ENCODE results near the gene MSI2.

The MSI2 gene

GRCh38 chr17:57484081-57484666, 227.9 kb downstream of the MSI2 start:
- Histone ChIP-seq H2BK5ac (ENCODE audit: low read length) (no peak overlapping the region), H3K9ac (ENCODE audit: low read length) (no peak overlapping the region), H3K27me3 (ENCODE audit: insufficient read depth, low read length, poor library complexity) (no peaks in the 10 kb centered on the region), H2BK15ac (replicated peaks; ENCODE audit: low read depth) (no peak overlapping the region), H3K4ac (ENCODE audit: low read depth, low read length) (no peak overlapping the region), H3K79me1 (ENCODE audit: low read length) (peaks cover 2% of the 10 kb centered on the region), H3K4me1 (ENCODE audit: control insufficient read depth, low read depth, low read length) (peaks cover 3% of the 10 kb centered on the region), H3K4me2 (ENCODE audit: low read length) (no peak overlapping the region), H2BK120ac (ENCODE audit: low read depth, low read length) (no peak overlapping the region), H3K27ac (ENCODE audit: low read depth, low read length) (no peak overlapping the region), H3K56ac (ENCODE audit: low read length) (no peak overlapping the region), H4K8ac (ENCODE audit: low read depth, low read length) (no peak overlapping the region), H4K5ac (ENCODE audit: low read length) (no peak overlapping the region), H3K36me3 (ENCODE audit: control insufficient read depth, insufficient read depth, low read length) (no peaks in the 10 kb centered on the region), H2AK5ac (ENCODE audit: low read length) (no peak overlapping the region), H3K18ac (ENCODE audit: low read length) (no peak overlapping the region), H3K4me3 (ENCODE audit: low read length) (no peak overlapping the region), H3K79me2 (ENCODE audit: control insufficient read depth, insufficient read depth, low read length) (no peaks in the 10 kb centered on the region), H3K23ac (ENCODE audit: low read length) (no peak overlapping the region)
- DNase-seq, result no peak
- WGBS (ENCODE audit: extremely low coverage, insufficient coverage, low lambda C conversion rate), result no CpG with 5 or more reads among the region's 6 CpGs

GRCh38 chr17:57484826-57485565, 228.7 kb downstream of the MSI2 start:
- H3K4ac ChIP-seq (ENCODE audit: low read depth, low read length), result no peak overlapping the region
- no peak overlapping the region for H3K27ac ChIP-seq (ENCODE audit: low read depth, low read length)
- H3K4me1 ChIP-seq (ENCODE audit: control insufficient read depth, low read depth, low read length), result peaks cover 3% of the 10 kb centered on the region
- no peak overlapping the region for H3K9ac ChIP-seq (ENCODE audit: low read length)
- H3K4me3 ChIP-seq (ENCODE audit: low read length), result no peak overlapping the region
- H3K56ac ChIP-seq (ENCODE audit: low read length), result no peak overlapping the region
- no peak overlapping the region for H3K18ac ChIP-seq (ENCODE audit: low read length)
- H4K5ac ChIP-seq (ENCODE audit: low read length), result no peak overlapping the region
- WGBS (ENCODE audit: extremely low coverage, insufficient coverage, low lambda C conversion rate), result no CpG with 5 or more reads among the region's 10 CpGs
- no peak for DNase-seq
- no peaks in the 10 kb centered on the region for H3K36me3 ChIP-seq (ENCODE audit: control insufficient read depth, insufficient read depth, low read length)
- no peak overlapping the region for H2BK120ac ChIP-seq (ENCODE audit: low read depth, low read length)
- H3K79me1 ChIP-seq (ENCODE audit: low read length), result peaks cover 2% of the 10 kb centered on the region
- H3K79me2 ChIP-seq (ENCODE audit: control insufficient read depth, insufficient read depth, low read length), result no peaks in the 10 kb centered on the region
- H3K4me2 ChIP-seq (ENCODE audit: low read length), result no peak overlapping the region
- H2BK15ac ChIP-seq (replicated peaks; ENCODE audit: low read depth), result no peak overlapping the region
- no peak overlapping the region for H4K8ac ChIP-seq (ENCODE audit: low read depth, low read length)
- H2BK5ac ChIP-seq (ENCODE audit: low read length), result no peak overlapping the region
- no peaks in the 10 kb centered on the region for H3K27me3 ChIP-seq (ENCODE audit: insufficient read depth, low read length, poor library complexity)
- H3K23ac ChIP-seq (ENCODE audit: low read length), result no peak overlapping the region
- no peak overlapping the region for H2AK5ac ChIP-seq (ENCODE audit: low read length)

- H2BK15ac ChIP-seq (replicated peaks; ENCODE audit: low read depth), result no peak overlapping the region
- no peaks in the 10 kb centered on the region for H3K36me3 ChIP-seq (ENCODE audit: control insufficient read depth, insufficient read depth, low read length)
- H3K23ac ChIP-seq (ENCODE audit: low read length), result no peak overlapping the region
- peaks cover 3% of the 10 kb centered on the region for H3K4me1 ChIP-seq (ENCODE audit: control insufficient read depth, low read depth, low read length)
- no peak overlapping the region for H2AK5ac ChIP-seq (ENCODE audit: low read length)
- no peak overlapping the region for H3K4me3 ChIP-seq (ENCODE audit: low read length)
- DNase-seq, result no peak
- no peak overlapping the region for H3K56ac ChIP-seq (ENCODE audit: low read length)
- no peak overlapping the region for H4K8ac ChIP-seq (ENCODE audit: low read depth, low read length)
- no CpG with 5 or more reads among the region's 4 CpGs for WGBS (ENCODE audit: extremely low coverage, insufficient coverage, low lambda C conversion rate)
- no peak overlapping the region for H2BK120ac ChIP-seq (ENCODE audit: low read depth, low read length)
- no peaks in the 10 kb centered on the region for H3K79me2 ChIP-seq (ENCODE audit: control insufficient read depth, insufficient read depth, low read length)
- no peak overlapping the region for H3K4ac ChIP-seq (ENCODE audit: low read depth, low read length)
- H2BK5ac ChIP-seq (ENCODE audit: low read length), result no peak overlapping the region
- H3K79me1 ChIP-seq (ENCODE audit: low read length), result peaks cover 2% of the 10 kb centered on the region
- H3K18ac ChIP-seq (ENCODE audit: low read length), result no peak overlapping the region
- H3K27me3 ChIP-seq (ENCODE audit: insufficient read depth, low read length, poor library complexity), result no peaks in the 10 kb centered on the region
- no peak overlapping the region for H4K5ac ChIP-seq (ENCODE audit: low read length)
- no peak overlapping the region for H3K27ac ChIP-seq (ENCODE audit: low read depth, low read length)
- no peak overlapping the region for H3K4me2 ChIP-seq (ENCODE audit: low read length)
- H3K9ac ChIP-seq (ENCODE audit: low read length), result no peak overlapping the region
Measured at GRCh38 chr17:57485566-57485865, 229.2 kb downstream of the MSI2 start.

GRCh38 chr17:57485916-57486881, 229.9 kb downstream of the MSI2 start:
- H3K36me3 ChIP-seq (ENCODE audit: control insufficient read depth, insufficient read depth, low read length), result no peaks in the 10 kb centered on the region
- H3K27ac ChIP-seq (ENCODE audit: low read depth, low read length), result no peak overlapping the region
- H3K4me1 ChIP-seq (ENCODE audit: control insufficient read depth, low read depth, low read length), result no peaks in the 10 kb centered on the region
- H4K8ac ChIP-seq (ENCODE audit: low read depth, low read length), result no peak overlapping the region
- no peak overlapping the region for H4K5ac ChIP-seq (ENCODE audit: low read length)
- no peaks in the 10 kb centered on the region for H3K79me2 ChIP-seq (ENCODE audit: control insufficient read depth, insufficient read depth, low read length)
- no peak overlapping the region for H2BK5ac ChIP-seq (ENCODE audit: low read length)
- no peak overlapping the region for H3K4me3 ChIP-seq (ENCODE audit: low read length)
- H3K79me1 ChIP-seq (ENCODE audit: low read length), result no peaks in the 10 kb centered on the region
- no peaks in the 10 kb centered on the region for H3K27me3 ChIP-seq (ENCODE audit: insufficient read depth, low read length, poor library complexity)
- H3K18ac ChIP-seq (ENCODE audit: low read length), result no peak overlapping the region
- no peak overlapping the region for H2BK120ac ChIP-seq (ENCODE audit: low read depth, low read length)
- no peak overlapping the region for H2AK5ac ChIP-seq (ENCODE audit: low read length)
- H3K56ac ChIP-seq (ENCODE audit: low read length), result no peak overlapping the region
- H2BK15ac ChIP-seq (replicated peaks; ENCODE audit: low read depth), result no peak overlapping the region
- no CpG with 5 or more reads among the region's 13 CpGs for WGBS (ENCODE audit: extremely low coverage, insufficient coverage, low lambda C conversion rate)
- no peak for DNase-seq
- no peak overlapping the region for H3K4ac ChIP-seq (ENCODE audit: low read depth, low read length)
- no peak overlapping the region for H3K9ac ChIP-seq (ENCODE audit: low read length)
- no peak overlapping the region for H3K23ac ChIP-seq (ENCODE audit: low read length)
- H3K4me2 ChIP-seq (ENCODE audit: low read length), result no peak overlapping the region

GRCh38 chr17:57486882-57487301, 230.6 kb downstream of the MSI2 start:
- no peak overlapping the region for H3K27ac ChIP-seq (ENCODE audit: low read depth, low read length)

More at GRCh38 chr17:57486882-57487301, 230.6 kb downstream of the MSI2 start:
- H2BK15ac ChIP-seq (replicated peaks; ENCODE audit: low read depth), result no peak overlapping the region
- H3K4me2 ChIP-seq (ENCODE audit: low read length), result no peak overlapping the region
- no peak overlapping the region for H3K23ac ChIP-seq (ENCODE audit: low read length)
- no peak overlapping the region for H2BK5ac ChIP-seq (ENCODE audit: low read length)
- no peak overlapping the region for H3K56ac ChIP-seq (ENCODE audit: low read length)
- H4K8ac ChIP-seq (ENCODE audit: low read depth, low read length), result no peak overlapping the region
- DNase-seq, result no peak
- H3K79me1 ChIP-seq (ENCODE audit: low read length), result no peaks in the 10 kb centered on the region
- H3K9ac ChIP-seq (ENCODE audit: low read length), result no peak overlapping the region
- H3K4me1 ChIP-seq (ENCODE audit: control insufficient read depth, low read depth, low read length), result no peaks in the 10 kb centered on the region
- H4K5ac ChIP-seq (ENCODE audit: low read length), result no peak overlapping the region
- no peak overlapping the region for H3K18ac ChIP-seq (ENCODE audit: low read length)
- H3K36me3 ChIP-seq (ENCODE audit: control insufficient read depth, insufficient read depth, low read length), result no peaks in the 10 kb centered on the region
- H3K4ac ChIP-seq (ENCODE audit: low read depth, low read length), result no peak overlapping the region
- H3K4me3 ChIP-seq (ENCODE audit: low read length), result no peak overlapping the region
- no peaks in the 10 kb centered on the region for H3K79me2 ChIP-seq (ENCODE audit: control insufficient read depth, insufficient read depth, low read length)
- no peak overlapping the region for H2AK5ac ChIP-seq (ENCODE audit: low read length)
- H3K27me3 ChIP-seq (ENCODE audit: insufficient read depth, low read length, poor library complexity), result no peaks in the 10 kb centered on the region
- no peak overlapping the region for H2BK120ac ChIP-seq (ENCODE audit: low read depth, low read length)
- WGBS (ENCODE audit: extremely low coverage, insufficient coverage, low lambda C conversion rate), result no CpG with 5 or more reads among the region's 4 CpGs
